Activated effector memory CD4-positive, alpha-beta T cell treated with anti-CD3 and anti-CD28 coated beads, Interleukin-2, amount 50 U/mL, for 16 hours (primary cell): ENCODE measurements around the gene PPP4C.

Source experiments
- DNase-seq: peaks from one replicate; pipeline ENCODE4 v3.0.0-alpha.2; 2020

PPP4C gene

GRCh38 chr16:30131869-30132475 is 56.2 kb downstream of the PPP4C start:
- DNase-seq = no peak

- DNase-seq = no peak
Observed at GRCh38 chr16:30132591-30132990, 56.8 kb downstream of the PPP4C start.
